ENCODE data around the gene GSTO2. TPM values are rescaled to one million over a fixed set of nuclear protein-coding genes. Genes with fewer than 3 reads are reported as not detected.

Gene GSTO2
- total RNA-seq, 2 experiments from 2014 or later, result 0.96 to 1.3 TPM

DNA sequence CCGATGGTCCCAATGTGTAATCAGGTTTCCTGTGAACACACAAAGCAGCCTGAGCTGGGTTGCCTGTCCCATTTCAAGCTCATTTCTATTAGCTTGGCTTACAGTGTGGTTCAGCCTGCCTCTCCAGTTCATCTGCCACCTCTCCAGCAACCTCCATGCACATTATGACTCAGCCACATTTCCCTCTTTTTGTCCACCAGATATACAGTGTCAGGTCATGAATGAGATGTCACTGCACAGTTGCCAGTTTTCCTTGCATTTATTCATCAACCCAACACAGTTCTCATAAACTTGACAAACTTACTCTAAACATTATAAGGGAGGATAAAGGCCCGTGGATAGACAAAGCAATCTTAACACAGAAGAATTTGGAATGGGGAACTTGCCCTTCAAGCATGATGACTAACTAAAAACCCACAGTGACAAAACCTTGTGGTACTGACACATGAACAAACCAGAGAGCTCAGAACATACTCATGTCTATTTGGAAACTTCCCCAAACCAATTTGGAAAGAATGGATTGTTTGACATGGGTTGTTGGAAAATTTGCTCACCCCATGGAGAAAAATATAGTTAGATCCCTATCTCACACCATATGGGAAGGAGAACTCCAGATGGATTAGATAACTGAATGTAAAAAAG is 82.2 kb downstream of the GSTO2 start:
- Mint-ChIP-seq H3K4me3 (no peak overlapping the region), H3K4me1 (peaks cover 13% of the 10 kb centered on the region), H3K27me3 (no peaks in the 10 kb centered on the region), H3K9me3 (ENCODE audit: low read depth) (no peaks in the 10 kb centered on the region), H3K27ac (no peak overlapping the region), H3K36me3 (peaks cover 1% of the 10 kb centered on the region)
- no peak for DNase-seq
- CTCF ChIA-PET, result interaction anchor here (0.6 to 12.2 kb wide), 16 partner anchors 10 to 230 kb away, joined by 3 to 290 read pairs (median 12); partner anchors contain the start of genes GSTO2, ITPRIP and SFR1
- peak; percentile 17 for ATAC-seq

DNA sequence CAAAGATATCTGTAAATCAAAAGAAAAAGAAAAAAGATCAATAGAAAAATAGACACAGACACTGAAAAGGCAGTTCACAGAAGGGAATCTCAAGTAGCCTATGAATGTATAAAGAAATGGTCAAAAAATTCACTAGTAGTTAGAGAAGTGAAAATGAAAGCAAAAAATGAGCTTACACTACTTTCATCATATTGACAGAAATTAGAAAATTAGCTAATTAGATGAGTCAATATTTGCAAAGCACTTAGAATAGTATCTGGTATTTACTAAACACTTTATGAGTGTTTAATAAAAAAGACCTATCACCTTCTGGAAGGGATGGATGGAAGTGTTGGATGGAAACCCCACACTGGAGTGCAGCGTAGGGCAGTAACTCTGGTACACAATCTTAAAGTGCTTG is 82.9 kb downstream of the GSTO2 start:
- no peaks in the 10 kb centered on the region for H3K9me3 Mint-ChIP-seq (ENCODE audit: low read depth)
- no peaks in the 10 kb centered on the region for H3K27me3 Mint-ChIP-seq
- CTCF ChIA-PET, result interaction anchor here (0.9 to 12.2 kb wide), 14 partner anchors 11 to 230 kb away, joined by 3 to 290 read pairs (median 15); partner anchors contain the start of genes GSTO2, ITPRIP and SFR1
- DNase-seq (no peak), ATAC-seq (no peak)
- peaks cover 1% of the 10 kb centered on the region for H3K36me3 Mint-ChIP-seq
- H3K27ac Mint-ChIP-seq, result no peak overlapping the region
- no peak overlapping the region for H3K4me3 Mint-ChIP-seq
- peaks cover 10% of the 10 kb centered on the region for H3K4me1 Mint-ChIP-seq

- DNase-seq (peak; percentile 96), ATAC-seq (peak; percentile 94)
- Mint-ChIP-seq H3K27ac (peak within 1 kb of the TSS; percentile 82), H3K4me3 (no peak within 1 kb of the TSS), H3K36me3 (no peaks in the 10 kb centered on the region), H3K9me3 (ENCODE audit: low read depth) (no peaks in the 10 kb centered on the region), H3K27me3 (no peaks in the 10 kb centered on the region), H3K4me1 (peaks cover 10% of the 10 kb centered on the region)
- CTCF ChIA-PET, result interaction anchor here (0.8 to 10.1 kb wide), 23 partner anchors 8 to 85 kb away, joined by 3 to 270 read pairs (median 5); partner anchors contain the start of genes GSTO2 and ITPRIP
Measured at GRCh38 chr10:104353325-104354048, 84.5 kb downstream of the GSTO2 start, which contains the start of gene CFAP58. CFAP58 (plus strand) TSS chr10:104353833; CDS start chr10:104353898, 65 bp downstream.

Small RNA genes lying within 50 kb of the gene (microRNA-seq; reads per million reads assigned to microRNA genes)
- not detected for gene MIR4482

Other genes starting within 250 kb of the GSTO2 start
- not detected for gene COL17A1, start 183.3 kb upstream of the GSTO2 start, total RNA-seq
- 10 to 100 TPM; 14.9 to 17.4 TPM for gene SFR1, start 147.0 kb upstream of the GSTO2 start, total RNA-seq
- gene CFAP43, start 36.8 kb upstream of the GSTO2 start, total RNA-seq, result not detected
- 100 to 1,000 TPM; 128 to 161 TPM for gene GSTO1, start 14.3 kb upstream of the GSTO2 start, total RNA-seq
- gene ITPRIP, start 69.3 kb downstream of the GSTO2 start, total RNA-seq, result 10 to 100 TPM; 21.6 to 21.9 TPM
- gene CFAP58, start 84.6 kb downstream of the GSTO2 start, total RNA-seq, result under 1 TPM; 0.56 to 0.64 TPM

All from activated CD8-positive, alpha-beta memory T cell treated with anti-CD3 and anti-CD28 coated beads, Interleukin-2, amount 10 ng/mL, durations not matched to agents 7 days and 5 days (primary cell).